ENCODE results near the gene TBC1D16.

Gene TBC1D16

DNA sequence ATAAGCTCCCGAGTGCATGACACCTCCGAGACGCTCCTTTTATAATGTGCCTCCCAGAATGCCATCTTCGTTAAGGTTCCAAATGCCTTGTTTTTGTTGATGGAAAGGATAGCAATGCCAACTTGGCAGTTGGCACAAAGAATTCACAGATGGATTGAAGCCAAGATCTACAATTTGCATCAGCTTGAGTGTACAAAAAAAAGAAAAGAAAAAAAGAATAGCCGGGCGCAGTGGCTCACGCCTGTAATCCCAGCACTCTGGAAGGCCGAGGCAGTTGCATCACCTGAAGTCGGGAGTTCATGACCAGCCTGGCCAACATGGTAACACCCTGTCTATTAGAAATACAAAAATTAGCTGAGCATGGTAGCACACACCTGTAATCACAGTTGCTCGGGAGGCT, 7.6 kb downstream of the TBC1D16 start:
- no peaks in the 10 kb centered on the region for H3K36me3 ChIP-seq (ENCODE audit: insufficient read depth, low read length)
- H3K4me2 ChIP-seq (ENCODE audit: low read depth, low read length, poor library complexity, severe bottlenecking): no peak overlapping the region
- no peaks in the 10 kb centered on the region for H4K20me1 ChIP-seq (ENCODE audit: insufficient read depth, low read length, poor library complexity, severe bottlenecking)
- H3K79me2 ChIP-seq (ENCODE audit: insufficient read depth, low read length): 0 out of 2 replicates have a peak, but pooled peaks cover 3% of the 10 kb centered on the region
- no peak overlapping the region for H3K9ac ChIP-seq (ENCODE audit: low read depth, low read length, poor library complexity, severe bottlenecking)
- no peaks in the 10 kb centered on the region for H3K27me3 ChIP-seq (ENCODE audit: insufficient read depth, low read length, poor library complexity, severe bottlenecking)
- peaks cover 13% of the 10 kb centered on the region for H3K4me1 ChIP-seq (ENCODE audit: insufficient read depth, low read length, poor library complexity, severe bottlenecking)
- H3K9me2 ChIP-seq (replicated peaks; ENCODE audit: low read depth, low read length): no peaks in the 10 kb centered on the region
- no peaks in the 10 kb centered on the region for H3K9me3 ChIP-seq (ENCODE audit: insufficient read depth, low read depth, low read length)
- no peaks in the 10 kb centered on the region for H3F3A ChIP-seq (ENCODE audit: low read depth)
- TF ChIP-seq, protein P1, sequence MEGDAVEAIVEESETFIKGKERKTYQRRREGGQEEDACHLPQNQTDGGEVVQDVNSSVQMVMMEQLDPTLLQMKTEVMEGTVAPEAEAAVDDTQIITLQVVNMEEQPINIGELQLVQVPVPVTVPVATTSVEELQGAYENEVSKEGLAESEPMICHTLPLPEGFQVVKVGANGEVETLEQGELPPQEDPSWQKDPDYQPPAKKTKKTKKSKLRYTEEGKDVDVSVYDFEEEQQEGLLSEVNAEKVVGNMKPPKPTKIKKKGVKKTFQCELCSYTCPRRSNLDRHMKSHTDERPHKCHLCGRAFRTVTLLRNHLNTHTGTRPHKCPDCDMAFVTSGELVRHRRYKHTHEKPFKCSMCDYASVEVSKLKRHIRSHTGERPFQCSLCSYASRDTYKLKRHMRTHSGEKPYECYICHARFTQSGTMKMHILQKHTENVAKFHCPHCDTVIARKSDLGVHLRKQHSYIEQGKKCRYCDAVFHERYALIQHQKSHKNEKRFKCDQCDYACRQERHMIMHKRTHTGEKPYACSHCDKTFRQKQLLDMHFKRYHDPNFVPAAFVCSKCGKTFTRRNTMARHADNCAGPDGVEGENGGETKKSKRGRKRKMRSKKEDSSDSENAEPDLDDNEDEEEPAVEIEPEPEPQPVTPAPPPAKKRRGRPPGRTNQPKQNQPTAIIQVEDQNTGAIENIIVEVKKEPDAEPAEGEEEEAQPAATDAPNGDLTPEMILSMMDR (conservative IDR thresholded peaks at IDR 0.05; ENCODE audit: low read length): no peak
- no peak for TF ChIP-seq EZH2phosphoT487 (IDR thresholded peaks at IDR 0.05; ENCODE audit: borderline replicate concordance)
- no peak overlapping the region for H3K4me3 ChIP-seq (ENCODE audit: low read length, poor library complexity, severe bottlenecking)
- no peak overlapping the region for H2AFZ ChIP-seq (ENCODE audit: low read length)

DNA sequence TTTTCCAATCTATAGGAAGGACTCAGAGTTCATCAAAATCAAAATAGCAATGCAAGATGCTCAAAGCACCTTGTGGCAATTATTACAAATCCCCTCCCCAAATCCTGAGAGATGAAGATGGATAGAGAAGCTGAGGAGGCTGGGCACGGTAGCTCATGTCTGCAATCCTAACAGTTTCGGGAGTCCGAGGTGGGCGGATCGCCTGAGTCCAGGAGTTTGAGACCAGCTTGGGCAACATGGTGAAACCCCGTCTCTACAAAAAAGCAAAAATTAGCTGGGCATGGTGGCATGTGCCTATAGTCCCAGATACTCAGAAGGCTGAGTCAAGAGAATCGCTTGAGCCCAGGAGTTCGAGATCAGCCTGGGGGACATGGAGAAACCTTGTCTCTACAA, 8.6 kb downstream of the TBC1D16 start:
- H4K20me1 ChIP-seq (ENCODE audit: insufficient read depth, low read length, poor library complexity, severe bottlenecking): no peaks in the 10 kb centered on the region
- 0 out of 2 replicates have a peak, but pooled peaks cover 3% of the 10 kb centered on the region for H3K79me2 ChIP-seq (ENCODE audit: insufficient read depth, low read length)

DNA sequence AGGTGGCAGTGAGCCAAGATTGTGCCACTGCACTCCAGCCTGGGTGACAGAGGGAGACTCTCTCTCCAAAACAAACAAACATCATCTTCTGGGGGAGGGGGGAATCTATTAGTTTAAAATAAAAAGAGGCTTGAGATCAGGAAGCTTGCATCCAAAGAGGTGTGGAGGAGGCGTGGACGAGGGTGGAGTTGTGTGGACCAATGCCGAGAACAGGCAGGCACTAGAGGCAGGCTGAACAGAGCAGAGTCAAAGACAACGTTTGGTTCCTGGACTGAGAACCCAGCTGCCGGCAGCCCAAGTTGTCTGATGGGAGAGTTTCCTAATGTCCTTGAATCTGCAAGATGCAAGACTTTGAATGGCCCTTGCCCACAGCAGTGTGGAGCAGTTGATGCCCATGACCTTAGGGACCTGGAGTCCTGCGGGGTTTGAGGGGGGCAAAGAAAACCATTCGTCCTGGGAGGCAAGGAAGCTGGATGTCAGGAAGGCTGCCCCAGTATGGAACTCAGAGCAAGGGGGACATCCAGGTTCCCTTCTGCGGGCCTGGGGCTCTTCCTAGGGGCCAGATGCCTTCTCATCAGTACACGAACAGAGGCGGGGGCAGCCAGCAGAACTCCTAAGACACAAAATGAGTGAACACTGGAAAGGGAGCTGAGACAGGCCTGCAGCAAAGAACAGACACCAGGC, 9.2 kb downstream of the TBC1D16 start:
- Histone ChIP-seq H4K20me1 (ENCODE audit: insufficient read depth, low read length, poor library complexity, severe bottlenecking) (no peaks in the 10 kb centered on the region), H3K36me3 (ENCODE audit: insufficient read depth, low read length) (no peaks in the 10 kb centered on the region)

More for the DNA sequence above, 8.6 kb downstream of the TBC1D16 start:
- no peak overlapping the region for H3K9ac ChIP-seq (ENCODE audit: low read depth, low read length, poor library complexity, severe bottlenecking)
- TF ChIP-seq, protein P1 (conservative IDR thresholded peaks at IDR 0.05; ENCODE audit: low read length): no peak
- no peak for TF ChIP-seq EZH2phosphoT487 (IDR thresholded peaks at IDR 0.05; ENCODE audit: borderline replicate concordance)
- no peaks in the 10 kb centered on the region for H3K9me3 ChIP-seq (ENCODE audit: insufficient read depth, low read depth, low read length)
- no peak overlapping the region for H2AFZ ChIP-seq (ENCODE audit: low read length)
- no peak overlapping the region for H3K4me2 ChIP-seq (ENCODE audit: low read depth, low read length, poor library complexity, severe bottlenecking)
- H3F3A ChIP-seq (ENCODE audit: low read depth): no peaks in the 10 kb centered on the region
- H3K27me3 ChIP-seq (ENCODE audit: insufficient read depth, low read length, poor library complexity, severe bottlenecking): no peaks in the 10 kb centered on the region
- H3K4me1 ChIP-seq (ENCODE audit: insufficient read depth, low read length, poor library complexity, severe bottlenecking): peaks cover 13% of the 10 kb centered on the region
- H3K9me2 ChIP-seq (replicated peaks; ENCODE audit: low read depth, low read length): no peaks in the 10 kb centered on the region
- H3K36me3 ChIP-seq (ENCODE audit: insufficient read depth, low read length): no peaks in the 10 kb centered on the region
- no peak overlapping the region for H3K4me3 ChIP-seq (ENCODE audit: low read length, poor library complexity, severe bottlenecking)

More for the DNA sequence above, 9.2 kb downstream of the TBC1D16 start:
- H3K9me2 ChIP-seq (replicated peaks; ENCODE audit: low read depth, low read length): no peaks in the 10 kb centered on the region
- no peak overlapping the region for H3K4me2 ChIP-seq (ENCODE audit: low read depth, low read length, poor library complexity, severe bottlenecking)
- H3F3A ChIP-seq (ENCODE audit: low read depth): no peaks in the 10 kb centered on the region
- H3K9ac ChIP-seq (ENCODE audit: low read depth, low read length, poor library complexity, severe bottlenecking): no peak overlapping the region
- TF ChIP-seq EZH2phosphoT487 (IDR thresholded peaks at IDR 0.05; ENCODE audit: borderline replicate concordance): no peak
- TF ChIP-seq, protein P1 (conservative IDR thresholded peaks at IDR 0.05; ENCODE audit: low read length): no peak
- H3K4me3 ChIP-seq (ENCODE audit: low read length, poor library complexity, severe bottlenecking): no peak overlapping the region
- H3K9me3 ChIP-seq (ENCODE audit: insufficient read depth, low read depth, low read length): no peaks in the 10 kb centered on the region
- peaks cover 13% of the 10 kb centered on the region for H3K4me1 ChIP-seq (ENCODE audit: insufficient read depth, low read length, poor library complexity, severe bottlenecking)
- no peak overlapping the region for H2AFZ ChIP-seq (ENCODE audit: low read length)
- no peaks in the 10 kb centered on the region for H3K27me3 ChIP-seq (ENCODE audit: insufficient read depth, low read length, poor library complexity, severe bottlenecking)
- H3K79me2 ChIP-seq (ENCODE audit: insufficient read depth, low read length): 0 out of 2 replicates have a peak, but pooled peaks cover 3% of the 10 kb centered on the region

Data from Loucy (cell line).